HCT116 (cell line): ENCODE data around the gene SRGAP2C. TPM values are rescaled to one million over a fixed set of nuclear protein-coding genes. Genes with fewer than 3 reads are reported as not detected.

Experiments
- ATAC-seq: fragments of 200-7000 bp; cut with Tn5 transposase; 2 replicates; pipeline ENCODE4 v1.9.1; 2020; ENCODE audit warnings: mild to moderate bottlenecking, moderate library complexity
- BruUV-seq: library from RNA; stranded (reverse); fragments of 400-500 nt; replicated peaks from 2 replicates; lab custom pipeline; 2021; lab: Mats Ljungman, UMichigan
- CTCF ChIA-PET: fragments of 300-600 bp; sonication (Branson Sonifier 250); formaldehyde crosslinking; loops from one replicate; lab custom pipeline; 2021; ENCODE audit warnings: antibody characterized with exemption; lab: Charles Lee
- POLR2A ChIA-PET: fragments of 300-600, 350-600 bp; sonication (Branson Sonifier 250); formaldehyde crosslinking; loops from one replicate; lab custom pipeline; 2021; ENCODE audit warnings: antibody characterized with exemption; lab: Charles Lee
- RAD21 ChIA-PET, 2 experiments: fragments of 300-600 bp; sonication (Branson Sonifier 250); formaldehyde crosslinking; loops; one replicate each; lab custom pipeline; 2023; ENCODE audit warnings: low total read pairs in 2 of 2; ENCODE audit not compliant: uncharacterized antibody in 2 of 2, unreplicated experiment in 2 of 2, low non-redundant PET in 1 of 2; lab: Charles Lee
- DNase-seq: peaks from one replicate; pipeline ENCODE4 v3.0.0-alpha.2; 2010; ENCODE audit warnings: low read depth, low spot score
- H2AFZ ChIP-seq: fragments of 200-600 bp; shearing (Covaris generic), sonication (generic); 2 replicates; pipeline ENCODE4 v1.6.1; 2017; ENCODE audit warnings: low read depth, mixed run types, mixed read lengths, antibody characterized with exemption, low read length; ENCODE audit not compliant: poor library complexity, severe bottlenecking
- H3K27ac ChIP-seq: 2 replicates; pipeline ENCODE4 v1.5.1; 2012; ENCODE audit warnings: low read depth, low read length
- H3K27me3 ChIP-seq: fragments of 200-600 bp; sonication (generic); 2 replicates; pipeline ENCODE4 v1.6.1; 2016; ENCODE audit warnings: mixed run types, low read length, mixed read lengths; ENCODE audit not compliant: insufficient read depth
- H3K36me3 ChIP-seq, 2 experiments: fragments of 200-500 bp in 1 of 2; fragments of 200-600 bp in 1 of 2; sonication (Bioruptor generic) in 1 of 2; sonication (generic) in 1 of 2; 2 replicates each; pipeline versions ENCODE4 v1.5.1 to v1.6.1; 2014 to 2016; ENCODE audit warnings: low read length in 2 of 2, inconsistent platforms in 1 of 2, mixed read lengths in 1 of 2, mixed run types in 1 of 2; ENCODE audit not compliant: insufficient read depth in 2 of 2, control insufficient read depth in 1 of 2
- H3K4me1 ChIP-seq, 2 experiments: fragments of 200-600 bp in 1 of 2; sonication (generic) in 1 of 2; 2 replicates each; pipeline versions ENCODE4 v1.5.1 to v1.6.1; 2012 to 2017; ENCODE audit warnings: low read length in 2 of 2, inconsistent platforms in 1 of 2, mild to moderate bottlenecking in 1 of 2, mixed read lengths in 1 of 2, mixed run types in 1 of 2, moderate library complexity in 1 of 2; ENCODE audit not compliant: insufficient read depth in 2 of 2, control insufficient read depth in 1 of 2
- H3K4me2 ChIP-seq: fragments of 200-600 bp; sonication (generic); 2 replicates; pipeline ENCODE4 v1.6.1; 2017; ENCODE audit warnings: mixed run types, low read length, mixed read lengths
- H3K4me3 ChIP-seq, 2 experiments: fragments of 200-600 bp in 1 of 2; sonication (generic) in 1 of 2; replicated peaks in 1 of 2; 2 replicates each; pipeline ENCODE4 v1.5.1; 2011 to 2016; ENCODE audit warnings: low read length in 2 of 2, control low read depth in 1 of 2, low read depth in 1 of 2, mild to moderate bottlenecking in 1 of 2, mixed read lengths in 1 of 2, mixed run types in 1 of 2
- H3K79me2 ChIP-seq: fragments of 200-600 bp; sonication (generic); 2 replicates; pipeline ENCODE4 v1.6.1; 2017; ENCODE audit warnings: mild to moderate bottlenecking, mixed run types, low read length, moderate library complexity, mixed read lengths; ENCODE audit not compliant: insufficient read depth
- H3K9ac ChIP-seq: fragments of 200-600 bp; sonication (generic); 2 replicates; pipeline ENCODE4 v1.6.1; 2016; ENCODE audit warnings: low read length, mixed read lengths
- H3K9me2 ChIP-seq: fragments of 200-600 bp; sonication (generic), shearing (Covaris generic); 2 replicates; pipeline ENCODE4 v1.6.1; 2017; ENCODE audit warnings: mixed run types, mild to moderate bottlenecking, moderate library complexity; ENCODE audit not compliant: insufficient read depth
- H3K9me3 ChIP-seq, 2 experiments: fragments of 200-500 bp in 1 of 2; fragments of 200-600 bp in 1 of 2; sonication (Bioruptor generic) in 1 of 2; sonication (generic) in 1 of 2; 2 replicates each; pipeline ENCODE4 v1.6.1; 2014 to 2017; ENCODE audit warnings: low read length in 2 of 2, mixed read lengths in 2 of 2, inconsistent platforms in 1 of 2, low read depth in 1 of 2, mild to moderate bottlenecking in 1 of 2, mixed run types in 1 of 2, moderate library complexity in 1 of 2; ENCODE audit not compliant: control insufficient read depth in 1 of 2, insufficient read depth in 1 of 2
- H4K20me1 ChIP-seq: fragments of 200-600 bp; sonication (generic), shearing (Covaris generic); 2 replicates; pipeline ENCODE4 v1.6.1; 2017; ENCODE audit warnings: mixed run types, mild to moderate bottlenecking, moderate library complexity; ENCODE audit not compliant: insufficient read depth
- CBX3 ChIP-seq: IDR thresholded peaks from 2 replicates; pipeline ENCODE4 v1.6.1; 2012; ENCODE audit warnings: low read depth
- CEBPB ChIP-seq: IDR thresholded peaks from 2 replicates; pipeline ENCODE4 v1.6.1; 2012; ENCODE audit warnings: low read depth
- EGR1 ChIP-seq: IDR thresholded peaks from 2 replicates; pipeline ENCODE4 v1.6.1; 2012; ENCODE audit warnings: low read depth
- ELF1 ChIP-seq: IDR thresholded peaks from 2 replicates; pipeline ENCODE4 v1.6.1; 2012; ENCODE audit warnings: low read depth, borderline replicate concordance
- EZH2 ChIP-seq: fragments of 200-600 bp; sonication (generic); IDR thresholded peaks from 2 replicates; pipeline ENCODE4 v1.6.1; 2017; ENCODE audit warnings: antibody characterized with exemption, mixed run types
- EZH2phosphoT487 ChIP-seq: fragments of 200-600 bp; IDR thresholded peaks from 2 replicates; pipeline ENCODE4 v1.6.1; 2018; ENCODE audit warnings: antibody characterized with exemption, borderline replicate concordance
- FOSL1 ChIP-seq: IDR thresholded peaks from 2 replicates; pipeline ENCODE4 v1.6.1; 2012; ENCODE audit warnings: low read depth
- JUND ChIP-seq: IDR thresholded peaks from 2 replicates; pipeline ENCODE4 v1.6.1; 2012
- MAX ChIP-seq: IDR thresholded peaks from 2 replicates; pipeline ENCODE4 v1.6.1; 2012
- POLR2A ChIP-seq: IDR thresholded peaks from 2 replicates; pipeline ENCODE4 v1.7.0; 2011; ENCODE audit warnings: borderline replicate concordance; ENCODE audit not compliant: insufficient read depth, insufficient read length; ENCODE audit errors: extremely low read depth
- POLR2AphosphoS5 ChIP-seq: IDR thresholded peaks from 2 replicates; pipeline ENCODE4 v1.6.1; 2011; ENCODE audit warnings: mild to moderate bottlenecking, low read depth, low read length, moderate library complexity
- RAD21 ChIP-seq: IDR thresholded peaks from 2 replicates; pipeline ENCODE4 v1.6.1; 2012; ENCODE audit warnings: low read depth, mild to moderate bottlenecking
- REST ChIP-seq: IDR thresholded peaks from 2 replicates; pipeline ENCODE4 v1.6.1; 2012; ENCODE audit warnings: low read depth
- SIN3A ChIP-seq: IDR thresholded peaks from 2 replicates; pipeline ENCODE4 v1.6.1; 2012; ENCODE audit warnings: low read depth
- SP1 ChIP-seq: IDR thresholded peaks from 2 replicates; pipeline ENCODE4 v1.6.1; 2012; ENCODE audit warnings: low read depth
- SRF ChIP-seq: IDR thresholded peaks from 2 replicates; pipeline ENCODE4 v1.6.1; 2012; ENCODE audit warnings: low read depth
- TCF7L2 ChIP-seq: IDR thresholded peaks from 2 replicates; pipeline ENCODE4 v1.7.0; 2011; ENCODE audit warnings: borderline replicate concordance, inconsistent platforms; ENCODE audit not compliant: insufficient read depth, insufficient read length; ENCODE audit errors: extremely low read depth
- ZFX ChIP-seq: fragments of 450-650 bp; IDR thresholded peaks from 2 replicates; pipeline ENCODE4 v1.6.1; 2017
- ZNF274 ChIP-seq: fragments of 200-500 bp; sonication (Bioruptor generic); IDR thresholded peaks from 2 replicates; pipeline ENCODE4 v1.6.1; 2014; ENCODE audit warnings: mild to moderate bottlenecking, low read depth, low read length, inconsistent platforms
- intact Hi-C: fragments of 100-400 bp; cut with micrococcal nuclease; formaldehyde crosslinking; loops from 2 replicates; pipeline ENCODE4 v1.10.0; 2022
- total RNA-seq: library from RNA; stranded (reverse); gene quantifications from one replicate; pipeline ENCODE4 v1.2.1, GENCODE V29; 2021; ENCODE audit not compliant: unreplicated experiment
- TF ChIP-seq, protein P1 (sequence below): IDR thresholded peaks from 2 replicates; pipeline ENCODE4 v1.6.1; 2012

Gene SRGAP2C
- total RNA-seq, 1 experiment from 2014 or later: 21.3 TPM

GRCh38 chr1:121408354-121408753, 223.6 kb downstream of the SRGAP2C start:
- Histone ChIP-seq H3K9me2 (no peaks in the 10 kb centered on the region), H3K27ac (no peak overlapping the region), H3K79me2 (no peaks in the 10 kb centered on the region), H3K36me3 (no peaks in the 10 kb centered on the region), H3K4me3 (no peak overlapping the region), H3K4me1 (no peaks in the 10 kb centered on the region), H3K9ac (no peak overlapping the region), H3K27me3 (no peaks in the 10 kb centered on the region), H4K20me1 (no peaks in the 10 kb centered on the region), H3K4me2 (no peak overlapping the region), H3K9me3 (no peaks in the 10 kb centered on the region), H2AFZ (no peak overlapping the region)
- DNase-seq (no peak), ATAC-seq (no peak)
- intact Hi-C loops: no loop called here
- BruUV-seq: no TSS peak
- ChIA-PET POLR2A (no interaction called here), RAD21 (no interaction called here), CTCF (no interaction called here)
- TF ChIP-seq, protein P1, sequence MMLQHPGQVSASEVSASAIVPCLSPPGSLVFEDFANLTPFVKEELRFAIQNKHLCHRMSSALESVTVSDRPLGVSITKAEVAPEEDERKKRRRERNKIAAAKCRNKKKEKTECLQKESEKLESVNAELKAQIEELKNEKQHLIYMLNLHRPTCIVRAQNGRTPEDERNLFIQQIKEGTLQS: no peak
- no peak for TF ChIP-seq CBX3
- no peak for TF ChIP-seq ZNF274
- no peak for TF ChIP-seq EGR1
- no peak for TF ChIP-seq REST
- TF ChIP-seq CEBPB: no peak
- TF ChIP-seq EZH2: no peak
- no peak for TF ChIP-seq ZFX
- TF ChIP-seq MAX: no peak
- TF ChIP-seq TCF7L2: no peak
- TF ChIP-seq POLR2AphosphoS5: no peak
- no peak for TF ChIP-seq EZH2phosphoT487
- no peak for TF ChIP-seq RAD21
- no peak for TF ChIP-seq JUND
- TF ChIP-seq SP1: no peak
- no peak for TF ChIP-seq POLR2A
- TF ChIP-seq SRF: no peak
- TF ChIP-seq ELF1: no peak
- TF ChIP-seq FOSL1: no peak
- TF ChIP-seq SIN3A: no peak
